Right atrium auricular region (tissue), 2 donors: ENCODE data around the gene JPT1. TPM values are rescaled to one million over a fixed set of nuclear protein-coding genes. Genes with fewer than 3 reads are reported as not detected.
A peak's percentile ranks its signal among the peaks of the same experiment; 100 is the strongest.
"Not testable (repeated sequence)": the region's sequence is repeated elsewhere in the genome, so short reads cannot be mapped to it uniquely, and the experiment has no call there.

Experiments used
- DNase-seq: peaks from one replicate; pipeline ENCODE4 v3.0.0-alpha.2; 2019; ENCODE audit warnings: low spot score
- H3K27ac ChIP-seq, 2 donors: fragments of 200-600 bp; sonication (generic); 1 replicate in 1 of 2; 2 replicates in 1 of 2; pipeline ENCODE4 v1.5.1; 2016 to 2019
- H3K27me3 ChIP-seq, 2 donors: fragments of 200-600 bp; sonication (generic); one replicate each; pipeline versions ENCODE4 v1.5.1 to v1.6.0; 2017 to 2019
- H3K36me3 ChIP-seq: fragments of 200-600 bp; sonication (generic); one replicate; pipeline ENCODE4 v1.5.1; 2016
- H3K4me1 ChIP-seq, 2 donors: fragments of 200-600 bp; sonication (generic); one replicate each; pipeline versions ENCODE4 v1.5.1 to v1.6.0; 2017 to 2019
- H3K4me3 ChIP-seq, 2 donors: fragments of 200-600 bp; sonication (generic); 1 replicate in 1 of 2; 2 replicates in 1 of 2; pipeline ENCODE4 v1.5.1; 2017 to 2019; ENCODE audit warnings: mild to moderate bottlenecking in 1 of 2, moderate library complexity in 1 of 2
- H3K9me3 ChIP-seq, 2 donors: fragments of 200-600 bp; sonication (generic); one replicate each; pipeline ENCODE4 v1.5.1; 2019
- total RNA-seq, 2 donors: library from RNA; depleted of rRNA; stranded (reverse); fragments of >200 nt; gene quantifications; one replicate each; pipeline ENCODE4 v1.1.0, GENCODE V29; 2016
- TF ChIP-seq, protein P1 (sequence below), 2 donors: fragments of 200-600 bp; sonication (generic); IDR thresholded peaks; one replicate each; pipeline ENCODE4 v1.5.1; 2019; ENCODE audit warnings: antibody characterized with exemption in 2 of 2

Gene JPT1
- total RNA-seq, 2 donors from 2014 or later: 15.1 to 15.8 TPM

DNA sequence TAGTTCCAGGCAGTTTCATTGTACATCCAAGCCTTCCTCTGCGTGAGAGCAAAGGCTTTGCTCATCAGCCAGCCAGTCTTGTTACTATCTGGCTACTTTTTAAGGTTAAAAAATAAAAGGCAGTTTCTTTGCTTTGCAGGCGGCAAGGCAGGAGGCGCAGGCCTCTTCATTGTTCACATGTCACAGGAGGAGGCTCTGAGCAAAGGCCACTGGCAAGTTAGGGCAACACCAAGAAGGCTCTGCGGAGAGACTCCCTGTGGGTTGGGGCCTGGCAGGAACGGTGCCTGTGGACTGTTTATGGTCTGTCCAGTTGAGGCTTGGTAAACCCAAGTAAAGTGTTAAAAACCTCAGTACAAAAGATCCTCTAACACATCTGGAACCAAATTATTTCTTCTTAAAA, 18.9 kb downstream of the JPT1 start:
- no peak for DNase-seq
- no peak overlapping the region for H3K27ac ChIP-seq
- H3K9me3 ChIP-seq: no peaks in the 10 kb centered on the region
- no peaks in the 10 kb centered on the region for H3K36me3 ChIP-seq
- TF ChIP-seq, protein P1, sequence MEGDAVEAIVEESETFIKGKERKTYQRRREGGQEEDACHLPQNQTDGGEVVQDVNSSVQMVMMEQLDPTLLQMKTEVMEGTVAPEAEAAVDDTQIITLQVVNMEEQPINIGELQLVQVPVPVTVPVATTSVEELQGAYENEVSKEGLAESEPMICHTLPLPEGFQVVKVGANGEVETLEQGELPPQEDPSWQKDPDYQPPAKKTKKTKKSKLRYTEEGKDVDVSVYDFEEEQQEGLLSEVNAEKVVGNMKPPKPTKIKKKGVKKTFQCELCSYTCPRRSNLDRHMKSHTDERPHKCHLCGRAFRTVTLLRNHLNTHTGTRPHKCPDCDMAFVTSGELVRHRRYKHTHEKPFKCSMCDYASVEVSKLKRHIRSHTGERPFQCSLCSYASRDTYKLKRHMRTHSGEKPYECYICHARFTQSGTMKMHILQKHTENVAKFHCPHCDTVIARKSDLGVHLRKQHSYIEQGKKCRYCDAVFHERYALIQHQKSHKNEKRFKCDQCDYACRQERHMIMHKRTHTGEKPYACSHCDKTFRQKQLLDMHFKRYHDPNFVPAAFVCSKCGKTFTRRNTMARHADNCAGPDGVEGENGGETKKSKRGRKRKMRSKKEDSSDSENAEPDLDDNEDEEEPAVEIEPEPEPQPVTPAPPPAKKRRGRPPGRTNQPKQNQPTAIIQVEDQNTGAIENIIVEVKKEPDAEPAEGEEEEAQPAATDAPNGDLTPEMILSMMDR (IDR thresholded peaks at IDR 0.05): no peak
- H3K27me3 ChIP-seq: no peaks in the 10 kb centered on the region
- peaks cover 0 to 8% of the 10 kb centered on the region in 2 donors for H3K4me1 ChIP-seq
- no peak overlapping the region for H3K4me3 ChIP-seq

DNA sequence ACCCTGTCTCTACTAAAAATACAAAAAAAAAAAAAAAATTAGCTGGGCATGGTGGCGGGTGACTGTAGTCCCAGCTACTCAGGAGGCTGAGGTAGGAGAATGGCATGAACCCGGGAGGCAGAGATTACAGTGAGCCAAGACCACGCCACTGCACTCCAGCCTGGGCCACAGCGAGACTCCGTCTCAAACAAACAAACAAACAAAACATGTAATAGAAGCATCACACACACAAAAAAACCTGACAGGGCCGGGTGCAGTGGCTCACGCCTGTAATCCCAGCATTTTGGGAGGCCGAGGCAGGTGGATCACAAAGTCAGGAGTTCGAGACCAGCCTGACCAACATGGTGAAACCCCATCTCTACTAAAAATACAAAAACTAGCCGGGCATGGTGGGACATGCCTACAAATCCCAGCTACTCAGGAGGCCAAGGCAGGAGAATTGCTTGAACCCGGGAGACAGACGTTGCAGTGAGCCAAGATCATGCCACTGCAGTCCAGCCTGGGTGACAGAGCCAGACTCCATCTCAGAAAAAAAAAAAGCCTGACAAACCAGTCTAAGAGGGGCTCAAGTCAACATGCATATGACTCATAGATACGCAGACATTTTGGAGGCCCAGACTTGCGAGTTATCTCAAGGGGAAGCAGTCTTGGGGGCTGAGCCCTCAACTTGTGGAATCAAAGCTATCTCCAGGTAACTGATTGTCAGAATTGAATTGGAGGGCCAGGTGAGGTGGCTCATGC, 20.5 kb downstream of the JPT1 start:
- not testable (repeated sequence) for H3K36me3 ChIP-seq, H3K27me3 ChIP-seq, H3K9me3 ChIP-seq, H3K4me3 ChIP-seq, H3K27ac ChIP-seq, DNase-seq
- peaks cover 0 to 14% of the 10 kb centered on the region in 2 donors for H3K4me1 ChIP-seq

DNA sequence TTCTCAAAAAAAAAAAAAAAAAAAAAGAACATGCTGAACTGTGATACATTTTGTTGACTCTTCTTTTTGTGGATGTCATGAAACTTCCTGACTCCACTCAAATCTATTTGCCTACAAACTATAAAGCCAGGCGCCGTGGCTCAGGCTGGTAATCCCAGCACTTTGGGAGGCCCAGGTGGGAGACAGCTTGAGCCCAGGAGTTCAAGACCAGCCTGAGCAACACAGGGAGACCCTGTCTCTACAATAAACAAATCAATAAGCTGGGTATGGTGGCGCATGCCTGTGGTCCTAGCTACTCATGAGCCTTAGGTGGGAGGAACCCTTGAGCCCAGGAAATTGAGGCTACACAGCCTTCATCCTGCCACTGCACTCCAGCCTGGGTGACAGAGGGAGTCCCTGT, 21.3 kb downstream of the JPT1 start:
- H3K4me3 ChIP-seq: no peak overlapping the region

DNA sequence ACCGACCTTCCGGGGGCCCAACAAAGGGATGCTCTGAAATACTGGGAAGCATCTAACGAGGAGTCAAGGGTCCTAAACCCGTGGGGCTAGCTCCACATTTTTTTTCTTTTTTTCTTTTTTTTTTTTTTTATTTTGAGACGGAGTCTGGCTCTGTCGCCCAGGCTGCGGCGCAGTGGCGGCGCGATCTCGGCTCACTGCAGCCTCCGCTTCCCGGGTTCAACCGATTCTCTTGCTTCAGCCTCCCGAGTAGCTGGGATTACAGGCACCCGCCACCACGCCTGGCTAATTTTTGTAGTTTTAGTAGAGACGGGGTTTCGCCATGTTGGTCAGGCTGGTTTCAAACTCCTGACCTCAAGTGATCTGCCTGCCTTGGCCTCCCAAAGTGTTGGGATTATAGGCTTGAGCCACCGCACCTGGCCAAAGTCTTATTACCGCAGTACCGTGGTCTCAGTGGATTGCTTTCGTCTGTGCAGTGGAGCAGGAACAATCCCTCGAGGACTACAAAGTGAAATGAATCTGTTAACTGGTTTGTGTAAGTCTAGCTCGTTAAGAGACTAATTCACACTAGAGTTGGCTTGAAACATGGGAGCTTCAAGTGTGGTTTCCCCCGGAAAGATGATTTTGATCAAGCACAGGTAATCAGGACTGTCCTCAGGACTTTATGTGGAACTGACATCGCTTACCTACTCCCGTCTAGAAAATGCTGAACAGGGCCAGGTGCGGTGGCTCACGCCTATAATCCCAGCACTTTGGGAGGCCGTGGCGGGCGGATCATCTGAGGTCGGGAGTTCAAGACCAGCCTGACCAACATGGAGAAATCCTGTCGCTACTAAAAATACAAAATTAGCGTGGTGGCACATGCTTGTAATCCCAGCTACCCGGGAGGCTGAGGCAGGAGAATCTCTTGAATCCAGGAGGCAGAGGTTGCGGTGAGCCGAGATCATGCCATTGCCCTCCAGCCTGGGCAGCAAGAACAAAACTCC, 22.0 kb downstream of the JPT1 start:
- H3K36me3 ChIP-seq, H3K27me3 ChIP-seq, H3K9me3 ChIP-seq, DNase-seq: not testable (repeated sequence)
- Histone ChIP-seq H3K4me1 (peaks cover 0 to 14% of the 10 kb centered on the region in 2 donors), H3K27ac (peak overlapping the region; percentile 85 to 93), H3K4me3 (peak overlapping the region; percentile 68 to 82)

More for the DNA sequence above, 21.3 kb downstream of the JPT1 start:
- H3K9me3 ChIP-seq: no peaks in the 10 kb centered on the region
- no peak for DNase-seq
- H3K4me1 ChIP-seq: peaks cover 0 to 14% of the 10 kb centered on the region in 2 donors
- no peak overlapping the region for H3K27ac ChIP-seq
- no peaks in the 10 kb centered on the region for H3K27me3 ChIP-seq
- H3K36me3 ChIP-seq: peaks cover 8% of the 10 kb centered on the region
- TF ChIP-seq, protein P1 (IDR thresholded peaks at IDR 0.05): no peak

DNA sequence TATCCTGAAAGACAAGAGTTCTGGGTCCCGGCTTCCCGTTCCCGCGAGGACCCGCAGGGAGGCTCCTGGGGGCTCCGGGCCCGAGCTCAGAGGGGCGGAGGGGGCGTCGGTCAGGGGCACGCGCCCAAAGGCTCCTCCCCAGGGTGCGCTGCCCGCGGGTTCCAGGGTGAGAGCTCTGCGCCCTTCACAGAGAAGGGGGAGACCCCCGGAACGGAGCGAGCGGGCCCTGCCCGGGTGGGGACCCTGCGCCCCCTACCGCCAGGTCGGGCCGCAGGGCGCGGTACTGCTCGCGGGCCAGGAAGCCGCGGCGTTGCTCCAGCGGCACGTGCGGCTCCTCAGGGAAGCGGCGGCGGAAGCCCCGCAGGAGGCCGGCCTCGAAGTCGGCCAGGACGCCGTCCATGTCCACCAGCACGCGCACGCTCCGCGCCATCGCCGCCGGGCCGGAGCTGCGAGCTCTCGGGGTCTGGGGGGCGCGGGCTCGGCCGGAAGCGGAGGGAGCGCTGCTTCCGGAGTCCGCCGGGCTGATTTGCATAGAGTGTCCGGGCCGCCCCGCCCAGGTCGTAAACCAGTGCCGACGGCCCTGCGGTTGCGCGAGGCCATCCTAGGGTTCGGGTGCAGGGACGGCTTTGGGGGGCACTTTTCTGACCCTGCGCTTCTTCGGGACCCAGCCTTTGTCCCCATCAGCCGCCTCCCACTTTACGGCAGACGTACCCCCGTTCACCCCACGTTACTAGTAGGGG, 22.9 kb downstream of the JPT1 start, which contains the start of gene NT5C:
Gene NT5C (minus strand): TSS at position 465 of the 740 bp plus-strand sequence. CDS start 35 bp downstream, at position 430.
- H3K27ac ChIP-seq: peak within 1 kb of the TSS; percentile 85 to 93
- peak within 1 kb of the TSS; percentile 68 to 82 for H3K4me3 ChIP-seq
- TF ChIP-seq, protein P1 (IDR thresholded peaks at IDR 0.05): peak; percentile 76 to 90
- peak; percentile 80 for DNase-seq
- no peaks in the 10 kb centered on the region for H3K27me3 ChIP-seq
- no peaks in the 10 kb centered on the region for H3K9me3 ChIP-seq
- H3K4me1 ChIP-seq: peaks cover 0 to 14% of the 10 kb centered on the region in 2 donors
- peaks cover 8% of the 10 kb centered on the region for H3K36me3 ChIP-seq

DNA sequence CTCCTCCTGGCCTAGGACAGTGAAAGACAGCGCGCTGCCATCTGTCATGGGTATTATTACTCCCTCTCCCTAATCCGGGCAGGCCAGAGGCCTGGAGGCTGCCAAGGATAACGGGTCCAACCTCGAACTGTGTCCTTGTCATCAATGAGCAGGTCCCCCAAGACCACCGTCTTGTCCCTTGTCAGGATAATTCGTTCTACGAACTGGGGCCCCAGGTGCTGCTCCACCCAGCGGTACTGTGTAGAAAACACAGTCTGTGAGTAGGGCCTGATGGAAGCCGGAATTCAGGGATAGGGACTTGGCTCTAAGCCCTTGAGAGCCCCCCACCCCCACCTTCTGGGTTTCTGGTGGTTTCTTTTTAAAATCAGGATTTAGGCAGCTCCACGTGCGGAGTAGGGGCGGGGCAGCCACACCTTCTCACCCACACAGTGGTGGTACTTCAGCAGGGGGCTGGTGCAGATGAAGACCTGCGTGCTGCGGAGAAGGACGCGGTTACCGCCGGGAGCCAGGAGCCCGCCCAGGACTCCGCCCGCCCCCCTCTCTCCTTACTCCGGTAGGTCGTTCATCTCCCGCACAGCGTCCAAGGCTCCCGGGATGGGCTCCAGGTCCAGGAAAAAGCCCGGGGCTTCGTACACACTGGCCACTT, 23.6 kb downstream of the JPT1 start:
- H3K4me3 ChIP-seq: peak overlapping the region; percentile 68 to 82
- H3K4me1 ChIP-seq: peaks cover 0 to 14% of the 10 kb centered on the region in 2 donors
- DNase-seq: no peak
- H3K9me3 ChIP-seq: no peaks in the 10 kb centered on the region
- TF ChIP-seq, protein P1 (IDR thresholded peaks at IDR 0.05): peak in 1 of 2 donors; percentile 23
- H3K27me3 ChIP-seq: no peaks in the 10 kb centered on the region
- peaks cover 8% of the 10 kb centered on the region for H3K36me3 ChIP-seq
- H3K27ac ChIP-seq: peak overlapping the region; percentile 85 to 93
